Measurements from ENCODE around the gene ADAM12. TPM values are rescaled to one million over a fixed set of nuclear protein-coding genes. Genes with fewer than 3 reads are reported as not detected.

ADAM12 gene
- total and polyA plus RNA-seq, 2 of the 13 experiments (the other 11 are each of a cell fraction or from before 2014, with no cell fraction given): not detected

- no peak for TF ChIP-seq GLMP (CRISPR knock-in tag; IDR thresholded peaks at IDR 0.05; ENCODE audit: borderline replicate concordance)
- no peak for TF ChIP-seq ZNF484 (CRISPR knock-in tag; IDR thresholded peaks at IDR 0.05; ENCODE audit: borderline replicate concordance, low read depth)
- TF ChIP-seq HNRNPH1 (optimal IDR thresholded peaks at IDR 0.05; ENCODE audit: low read depth, low read length): no peak
- TF ChIP-seq CBX1 (IDR thresholded peaks at IDR 0.05; ENCODE audit: low read depth): no peak
- no peak for TF ChIP-seq ZNF232 (CRISPR knock-in tag; IDR thresholded peaks at IDR 0.05; ENCODE audit: borderline replicate concordance)
- TF ChIP-seq SP4 (CRISPR knock-in tag; IDR thresholded peaks at IDR 0.05): no peak
- TF ChIP-seq ARNT (IDR thresholded peaks at IDR 0.05): no peak
- no peak for TF ChIP-seq ZNF703 (CRISPR knock-in tag; IDR thresholded peaks at IDR 0.05; ENCODE audit: borderline replicate concordance)
- TF ChIP-seq ZNF670 (CRISPR knock-in tag; IDR thresholded peaks at IDR 0.05; ENCODE audit: borderline replicate concordance): no peak
- TF ChIP-seq AFF4 (CRISPR knock-in tag; IDR thresholded peaks at IDR 0.05): no peak
- TF ChIP-seq ZNF263 (CRISPR knock-in tag; IDR thresholded peaks at IDR 0.05): no peak
- no peak for TF ChIP-seq U2AF1 (optimal IDR thresholded peaks at IDR 0.05; ENCODE audit: low read depth, low read length)
- no peak for TF ChIP-seq ZNF260 (CRISPR knock-in tag; IDR thresholded peaks at IDR 0.05; ENCODE audit: borderline replicate concordance, low read depth)
- no peak for TF ChIP-seq ZNF275 (CRISPR knock-in tag; IDR thresholded peaks at IDR 0.05; ENCODE audit: borderline replicate concordance)
- no peak for TF ChIP-seq ZNF556 (CRISPR knock-in tag; IDR thresholded peaks at IDR 0.05; ENCODE audit: borderline replicate concordance)
- TF ChIP-seq ZNF776 (CRISPR knock-in tag; IDR thresholded peaks at IDR 0.05): no peak
- no peak for TF ChIP-seq HDAC2 (CRISPR knock-in tag; IDR thresholded peaks at IDR 0.05)
- H3K27ac ChIP-seq (ENCODE audit: extremely low read length, insufficient read depth, low read length): no peak overlapping the region
- no TSS peak for BruUV-seq (replicated peaks)
- ChIA-PET POLR2A (no interaction called here), CTCF (ENCODE audit: low intra/inter-chr PET ratio, low total read pairs) (no interaction called here)
- FAIRE-seq (no peak), DNase-seq (ENCODE audit: low spot score) (no peak), ATAC-seq (no peak)
- no peak overlapping the region for H3K4me2 ChIP-seq (ENCODE audit: low read depth, low read length)
- H3K9me3 ChIP-seq (ENCODE audit: low read length): no peaks in the 10 kb centered on the region
- in situ Hi-C loops (cut with HindIII; ENCODE audit: extremely low pct_ligation_motif_present, low pct_unique_long_range_greater_than_20kb): no loop called here
- no peaks in the 10 kb centered on the region for H3K4me1 ChIP-seq (ENCODE audit: insufficient read depth, low read length)
- no peak overlapping the region for H3K9ac ChIP-seq (ENCODE audit: insufficient read depth, low read depth, low read length)
- H3K27me3 ChIP-seq (ENCODE audit: control insufficient read depth in 1 of 2, insufficient read depth in 2 of 2, low read length in 2 of 2): peaks cover 0 to 18% of the 10 kb centered on the region in 2 experiments; a peak in 4 of 5 replicates
- intact Hi-C loops (cut with micrococcal nuclease; ENCODE audit: unreplicated experiment): no loop called here
- no peak overlapping the region for H3K4me3 ChIP-seq (replicated peaks in 1 of 3; ENCODE audit: insufficient read depth in 1 of 3, low read depth in 2 of 3, low read length in 3 of 3)
- no peak overlapping the region for H2AFZ ChIP-seq (ENCODE audit: low read length)
- no peaks in the 10 kb centered on the region for H4K20me1 ChIP-seq (ENCODE audit: insufficient read depth, low read length)
- H3K36me3 ChIP-seq (replicated peaks in 1 of 2; ENCODE audit: control insufficient read depth in 1 of 2, insufficient read depth in 2 of 2, low read length in 2 of 2): no peaks in the 10 kb centered on the region
- WGBS (ENCODE audit: low lambda C conversion rate): under 1% methylated on average over 6 of the region's 7 CpGs
- H3K79me2 ChIP-seq (ENCODE audit: insufficient read depth, low read length): no peaks in the 10 kb centered on the region
Observed at GRCh38 chr10:126259760-126260479, 128.4 kb downstream of the ADAM12 start.
